K562 (cell line): ENCODE results near the gene CORO2A. TPM values are rescaled to one million over a fixed set of nuclear protein-coding genes. Genes with fewer than 3 reads are reported as not detected.

ENCODE experiments used
- ATAC-seq: fragments of 200-7000 bp; cut with Tn5 transposase; 3 replicates; pipeline ENCODE4 v1.9.1; 2020; ENCODE audit warnings: moderate library complexity
- BruUV-seq: library from RNA; stranded (reverse); fragments of 400-500 nt; replicated peaks from 2 replicates; lab custom pipeline; 2021; lab: Mats Ljungman, UMichigan
- CTCF ChIA-PET: fragments of 300-600 bp; formaldehyde crosslinking; extraction: SDS; loops from one replicate; lab custom pipeline; 2021; ENCODE audit warnings: low intra/inter-chr PET ratio; lab: Yijun Ruan, JAX
- POLR2A ChIA-PET: fragments of 300-600, 350-650 bp; sonication (Branson Sonifier 250); formaldehyde crosslinking; extraction: SDS; loops from one replicate; lab custom pipeline; 2021; ENCODE audit warnings: antibody characterized with exemption, inconsistent platforms; lab: Yijun Ruan, JAX
- DNase-seq, 4 experiments: peaks; one replicate each; pipeline versions ENCODE4 v3.0.0 to v3.0.0-alpha.2; 2011 to 2018; ENCODE audit warnings: low spot score in 3 of 4, mixed read lengths in 3 of 4; ENCODE audit errors: extremely low read depth in 1 of 4
- FAIRE-seq: peaks from 2 replicates; lab custom pipeline; 2011; peaks lifted over from hg19 to GRCh38; lab: Jason Lieb, UNC
- H2AFZ ChIP-seq: 2 replicates; pipeline ENCODE4 v1.6.0; 2011; ENCODE audit warnings: low read depth, low read length, control low read depth, inconsistent platforms
- H3K27ac ChIP-seq: fragments of 200-600 bp; 3 replicates; pipeline ENCODE4 v1.8.0; 2011; ENCODE audit warnings: low read depth, mild to moderate bottlenecking, control low read depth, inconsistent platforms, low read length, moderate library complexity, mixed read lengths; ENCODE audit errors: extremely low read depth
- H3K27me3 ChIP-seq, 2 experiments: fragments of 300-600 bp in 1 of 2; 2 replicates in 1 of 2; 3 replicates in 1 of 2; pipeline versions ENCODE4 v1.6.0 to v1.8.0; 2011; ENCODE audit warnings: inconsistent platforms in 2 of 2, low read length in 2 of 2, mild to moderate bottlenecking in 1 of 2, mixed read lengths in 1 of 2, moderate library complexity in 1 of 2; ENCODE audit not compliant: control insufficient read depth in 2 of 2, insufficient read depth in 2 of 2
- H3K36me3 ChIP-seq: fragments of 300-600 bp; 3 replicates; pipeline ENCODE4 v1.8.0; 2011; ENCODE audit warnings: mild to moderate bottlenecking, low read length, inconsistent platforms; ENCODE audit not compliant: control insufficient read depth, insufficient read depth
- H3K4me1 ChIP-seq, 2 experiments: fragments of 200-600 bp in 1 of 2; replicated peaks in 1 of 2; 2 replicates in 1 of 2; 3 replicates in 1 of 2; pipeline versions ENCODE4 v1.5.1 to v1.8.0; 2011; ENCODE audit warnings: inconsistent platforms in 2 of 2, low read length in 2 of 2, mild to moderate bottlenecking in 1 of 2, mixed read lengths in 1 of 2, moderate library complexity in 1 of 2; ENCODE audit not compliant: control insufficient read depth in 2 of 2, insufficient read depth in 2 of 2
- H3K4me2 ChIP-seq: 2 replicates; pipeline ENCODE4 v1.6.1; 2011; ENCODE audit warnings: low read length, control low read depth, inconsistent platforms, mixed read lengths; ENCODE audit not compliant: insufficient read depth
- H3K4me3 ChIP-seq: fragments of 200-600 bp; sonication (generic), shearing (Covaris generic); 2 replicates; pipeline ENCODE4 v1.5.1; 2016; ENCODE audit warnings: control low read depth, inconsistent platforms
- H3K79me2 ChIP-seq: fragments of 200-600 bp; 3 replicates; pipeline ENCODE4 v1.8.0; 2011; ENCODE audit warnings: low read length, inconsistent platforms; ENCODE audit not compliant: control insufficient read depth, insufficient read depth
- H3K9ac ChIP-seq, 2 experiments: 2 replicates each; pipeline versions ENCODE4 v1.6.0 to v1.6.1; 2011; ENCODE audit warnings: low read depth in 2 of 2, low read length in 2 of 2, control low read depth in 1 of 2, inconsistent platforms in 1 of 2, mild to moderate bottlenecking in 1 of 2, mixed read lengths in 1 of 2; ENCODE audit not compliant: insufficient read depth in 1 of 2
- H3K9me1 ChIP-seq: one replicate; pipeline ENCODE4 v1.6.0; 2011; ENCODE audit warnings: inconsistent platforms, mild to moderate bottlenecking, low read length, moderate library complexity; ENCODE audit not compliant: control insufficient read depth, insufficient read depth
- H3K9me3 ChIP-seq: replicated peaks from 2 replicates; pipeline ENCODE4 v1.5.1; 2011; ENCODE audit warnings: low read depth, low read length, inconsistent platforms; ENCODE audit not compliant: control insufficient read depth, insufficient read depth
- H4K20me1 ChIP-seq: replicated peaks from 2 replicates; pipeline ENCODE4 v1.6.1; 2011; ENCODE audit warnings: low read length, inconsistent platforms, mixed read lengths; ENCODE audit not compliant: control insufficient read depth, insufficient read depth
- ADNP ChIP-seq: fragments of 200-800 bp; sonication (Bioruptor generic); IDR thresholded peaks from 2 replicates; pipeline ENCODE4 v1.6.1; 2016; ENCODE audit warnings: missing genetic modification characterization, missing compliant biosample characterization
- FOXJ2 ChIP-seq: fragments of 200-800 bp; sonication (Bioruptor generic); IDR thresholded peaks from 2 replicates; pipeline ENCODE4 v1.6.1; 2016; ENCODE audit warnings: missing genetic modification characterization, missing compliant biosample characterization
- GABPB2 ChIP-seq: fragments of 250-450 bp; sonication (Bioruptor Pico); conservative IDR thresholded peaks from 2 replicates; pipeline ENCODE4 v1.5.1; 2021; ENCODE audit warnings: mild to moderate bottlenecking
- MEIS2 ChIP-seq: fragments of 450-650 bp; IDR thresholded peaks from 2 replicates; pipeline ENCODE4 v1.6.1; 2014; ENCODE audit warnings: mild to moderate bottlenecking; ENCODE audit not compliant: partially characterized antibody
- SMARCA4 ChIP-seq: fragments of 450-650 bp; IDR thresholded peaks from 2 replicates; pipeline ENCODE4 v1.6.1; 2016
- TEAD4 ChIP-seq, 2 experiments: sonication (generic) in 1 of 2; formaldehyde crosslinking in 1 of 2; IDR thresholded peaks; 2 replicates each; pipeline versions ENCODE4 v1.6.1 to v1.8.0; 2012 to 2022; ENCODE audit warnings: borderline replicate concordance in 1 of 2, inconsistent platforms in 1 of 2, low read length in 1 of 2, mild to moderate bottlenecking in 1 of 2, missing genetic modification reagents in 1 of 2
- TOE1 ChIP-seq, 2 experiments: fragments of 450-650 bp in 1 of 2; sonication (generic) in 1 of 2; formaldehyde crosslinking in 1 of 2; IDR thresholded peaks; 2 replicates each; pipeline versions ENCODE4 v1.7.1 to v1.8.0; 2016 to 2022; ENCODE audit warnings: borderline replicate concordance in 2 of 2, mild to moderate bottlenecking in 2 of 2, antibody characterized with exemption in 1 of 2, inconsistent platforms in 1 of 2, low read depth in 1 of 2, missing genetic modification reagents in 1 of 2, moderate library complexity in 1 of 2
- ZNF274 ChIP-seq: IDR thresholded peaks from 2 replicates; pipeline ENCODE4 v1.6.1; 2011; ENCODE audit warnings: low read depth, mild to moderate bottlenecking, low read length, moderate library complexity, borderline replicate concordance
- ZNF3 ChIP-seq: fragments of 250-450 bp; sonication (Bioruptor Pico); IDR thresholded peaks from 2 replicates; pipeline ENCODE4 v1.5.0; 2021; ENCODE audit warnings: mild to moderate bottlenecking, moderate library complexity
- WGBS: fragments of 100-300 bp; shearing (Covaris generic); methylation state at CpG from one replicate; pipeline ENCODE4 v1.1.6; 2016; ENCODE audit warnings: low coverage, mixed read lengths; ENCODE audit not compliant: insufficient coverage; ENCODE audit errors: missing lambda C conversion rate; 5-methylcytosine and 5-hydroxymethylcytosine counted together
- in situ Hi-C: fragments of 300-500 bp; cut with MboI; formaldehyde crosslinking; loops from 4 replicates; pipeline ENCODE4 v1.15.0; 2018; ENCODE audit warnings: inconsistent platforms, mixed read lengths
- intact Hi-C: fragments of 100-400 bp; cut with micrococcal nuclease; formaldehyde crosslinking; loops from 2 replicates; pipeline ENCODE4 v1.14.2; 2022
- polyA plus RNA-seq, 8 experiments: library from polyadenylated mRNA; depleted of rRNA in 4 of 8; stranded (reverse) in 5 of 8; unstranded in 3 of 8; fragments of >200 nt; fragmentation: Nextera tagmentation in 2 of 8; fragmentation: Illumina TruSeq in 1 of 8; extraction: Ambion mirVana in 2 of 8; extraction: Trizol in 1 of 8; gene quantifications; 2 replicates each; pipeline versions ENCODE4 v1.2.1 to v1.2.3, GENCODE V29; 2011 to 2014; ENCODE audit warnings: inconsistent platforms in 1 of 8, missing spikeins in 1 of 8
- total RNA-seq, 7 experiments: library from RNA; depleted of rRNA in 6 of 7; stranded (reverse); fragments of >200 nt in 6 of 7; fragmentation: Illumina TruSeq in 2 of 7; extraction: Trizol in 2 of 7; gene quantifications; 2 replicates each; pipeline versions ENCODE4 v1.2.1 to v1.2.3, GENCODE V29; 2011 to 2021; ENCODE audit warnings: low replicate concordance in 1 of 7

Gene CORO2A
- total and polyA plus RNA-seq, 9 of the 15 experiments (the other 6 are each of a cell fraction or from before 2014, with no cell fraction given) = 9.5 to 26.6 (median 18.0) TPM

GRCh38 chr9:98235126-98235525 is 42.7 kb upstream of the CORO2A start:
- POLR2A ChIA-PET = interaction anchor here (0.6 to 2.0 kb wide), 11 partner anchors 9 to 82 kb away, joined by 3 to 9 read pairs (median 4); no protein-coding TSS in a partner anchor
- in situ Hi-C loops = no loop called here

More at GRCh38 chr9:98235126-98235525, 42.7 kb upstream of the CORO2A start:
- Histone ChIP-seq H3K9me1 (no peaks in the 10 kb centered on the region), H3K9ac (no peak overlapping the region), H3K27me3 (no peaks in the 10 kb centered on the region), H3K36me3 (peaks cover 22% of the 10 kb centered on the region; the same call in 2 of the 3 replicates), H3K4me3 (no peak overlapping the region), H3K9me3 (no peaks in the 10 kb centered on the region), H3K4me2 (no peak overlapping the region), H3K27ac (no peak overlapping the region), H2AFZ (no peak overlapping the region), H3K79me2 (no peaks in the 10 kb centered on the region; the same call in 2 of the 3 replicates), H3K4me1 (peaks cover 27 to 31% of the 10 kb centered on the region in 2 experiments; a peak in 4 of 5 replicates), H4K20me1 (no peaks in the 10 kb centered on the region)
- CTCF ChIA-PET = no interaction called here
- intact Hi-C loops = no loop called here
- WGBS = 48% methylated on average over 9 of the region's 9 CpGs
- no peak for FAIRE-seq
- no peak for ATAC-seq
- no peak for DNase-seq
- BruUV-seq = no TSS peak
- TF ChIP-seq GABPB2 (CRISPR knock-in tag) (no peak), TOE1 (IDR thresholded peaks at IDR 0.05; ENCODE audit: borderline replicate concordance) (no peak), TOE1 (CRISPR knock-in tag; IDR thresholded peaks at IDR 0.05; ENCODE audit: borderline replicate concordance, low read depth) (no peak), MEIS2 (peak; percentile 8), ADNP (tag) (peak; percentile 46; the same call in 1 of the 2 replicates), ZNF274 (no peak), TEAD4 (IDR thresholded peaks at IDR 0.05; ENCODE audit: low read length) (peak; percentile 41; the same call in 1 of the 2 replicates), TEAD4 (CRISPR knock-in tag; IDR thresholded peaks at IDR 0.05; ENCODE audit: borderline replicate concordance) (no peak), FOXJ2 (tag) (0 out of 2 replicates have a peak, but pooled peaks have one; percentile 42), ZNF3 (CRISPR knock-in tag) (no peak), SMARCA4 (0 out of 2 replicates have a peak, but pooled peaks have one; percentile 13)
